ENCODE results near the gene CTSV. TPM values are rescaled to one million over a fixed set of nuclear protein-coding genes. Genes with fewer than 3 reads are reported as not detected.

The CTSV gene
- total RNA-seq, 1 experiment from 2014 or later, result 27.1 TPM

GRCh38 chr9:97052735-97053134 is 13.8 kb upstream of the CTSV start:
- ChIA-PET CTCF (no interaction called here), POLR2A (no interaction called here)
- TF ChIP-seq TCF7L2 (IDR thresholded peaks at IDR 0.05; ENCODE audit: low read depth, low read length), result no peak
- no peak for TF ChIP-seq SIN3A (IDR thresholded peaks at IDR 0.05; ENCODE audit: borderline replicate concordance, insufficient read depth, low read depth, low read length)
- no peak for TF ChIP-seq REST (IDR thresholded peaks at IDR 0.05; ENCODE audit: insufficient read depth in 1 of 2, low read depth in 2 of 2, low read length in 1 of 2)
- no peak for TF ChIP-seq POLR2AphosphoS5 (IDR thresholded peaks at IDR 0.05; ENCODE audit: low read depth, low read length)
- TF ChIP-seq CTCF (IDR thresholded peaks at IDR 0.05), result no peak
- no TSS peak for BruUV-seq (replicated peaks)
- in situ Hi-C loops (cut with HindIII; ENCODE audit: low pct_unique_long_range_greater_than_20kb, low sequenced_read_pairs), result no loop called here
- ATAC-seq (no peak), DNase-seq (ENCODE audit: low read depth, low spot score) (no peak)
- Histone ChIP-seq H3K36me3 (ENCODE audit: control insufficient read depth, insufficient read depth, low read length) (no peaks in the 10 kb centered on the region), H3K9me3 (ENCODE audit: control insufficient read depth, insufficient read depth, low read depth, low read length) (no peaks in the 10 kb centered on the region), H3K4me1 (ENCODE audit: control insufficient read depth, insufficient read depth, low read length) (no peaks in the 10 kb centered on the region), H3K27ac (ENCODE audit: low read length) (no peak overlapping the region), H3K4me3 (ENCODE audit: low read depth in 2 of 2, low read length in 2 of 2) (no peak overlapping the region), H3K27me3 (ENCODE audit: control insufficient read depth, insufficient read depth, low read length) (no peaks in the 10 kb centered on the region)
- intact Hi-C loops (cut with micrococcal nuclease; ENCODE audit: unreplicated experiment), result no loop called here

GRCh38 chr9:97046228-97046627 is 7.3 kb upstream of the CTSV start:
- ChIA-PET POLR2A (no interaction called here), CTCF (no interaction called here)
- no peaks in the 10 kb centered on the region for H3K27me3 ChIP-seq (ENCODE audit: control insufficient read depth, insufficient read depth, low read length)
- no peak overlapping the region for H3K4me3 ChIP-seq (ENCODE audit: low read depth in 2 of 2, low read length in 2 of 2)
- in situ Hi-C loops (cut with HindIII; ENCODE audit: low pct_unique_long_range_greater_than_20kb, low sequenced_read_pairs), result no loop called here
- intact Hi-C loops (cut with micrococcal nuclease; ENCODE audit: unreplicated experiment), result no loop called here
- TF ChIP-seq REST (IDR thresholded peaks at IDR 0.05; ENCODE audit: insufficient read depth in 1 of 2, low read depth in 2 of 2, low read length in 1 of 2) (no peak), CTCF (IDR thresholded peaks at IDR 0.05) (no peak), TCF7L2 (IDR thresholded peaks at IDR 0.05; ENCODE audit: low read depth, low read length) (no peak), SIN3A (IDR thresholded peaks at IDR 0.05; ENCODE audit: borderline replicate concordance, insufficient read depth, low read depth, low read length) (no peak), POLR2AphosphoS5 (IDR thresholded peaks at IDR 0.05; ENCODE audit: low read depth, low read length) (no peak)
- no peaks in the 10 kb centered on the region for H3K36me3 ChIP-seq (ENCODE audit: control insufficient read depth, insufficient read depth, low read length)
- no peak for DNase-seq (ENCODE audit: low read depth, low spot score)
- ATAC-seq, result peak; percentile 93
- H3K27ac ChIP-seq (ENCODE audit: low read length), result no peak overlapping the region
- BruUV-seq (replicated peaks), result no TSS peak
- peaks cover 11% of the 10 kb centered on the region for H3K4me1 ChIP-seq (ENCODE audit: control insufficient read depth, insufficient read depth, low read length)
- no peaks in the 10 kb centered on the region for H3K9me3 ChIP-seq (ENCODE audit: control insufficient read depth, insufficient read depth, low read depth, low read length)

All from Panc1 (cell line).